Left kidney (tissue), 2 donors: ENCODE results near the gene DRD1. TPM values are rescaled to one million over a fixed set of nuclear protein-coding genes. Genes with fewer than 3 reads are reported as not detected.
A peak's percentile ranks its signal among the peaks of the same experiment; 100 is the strongest.
"Not testable (repeated sequence)": the region's sequence is repeated elsewhere in the genome, so short reads cannot be mapped to it uniquely, and the experiment has no call there.

Experiments used
- DNase-seq: peaks from one replicate; pipeline ENCODE4 v3.0.0-alpha.2; 2013
- polyA plus RNA-seq: library from polyadenylated mRNA; unstranded; fragments of 120-200 nt; gene quantifications from one replicate; pipeline ENCODE4 v1.2.1, GENCODE V29; 2013; ENCODE audit not compliant: insufficient read length

DRD1 gene
- polyA plus RNA-seq, 1 donor, result not detected

GRCh38 chr5:175467983-175468690 lies 24.2 kb upstream of the DRD1 start:
- DNase-seq, result no peak

GRCh38 chr5:175466700-175467318 lies 22.8 kb upstream of the DRD1 start:
- DNase-seq, result no peak

GRCh38 chr5:175465282-175465681 lies 21.3 kb upstream of the DRD1 start:
- no peak for DNase-seq

GRCh38 chr5:175464942-175465233 lies 20.9 kb upstream of the DRD1 start:
- DNase-seq, result no peak

GRCh38 chr5:175464074-175464941 lies 20.3 kb upstream of the DRD1 start:
- DNase-seq, result peak; percentile 53

GRCh38 chr5:175463641-175464040 lies 19.7 kb upstream of the DRD1 start:
- no peak for DNase-seq

- DNase-seq, result no peak
Measured at GRCh38 chr5:175461370-175461769, 17.4 kb upstream of the DRD1 start.

- DNase-seq, result no peak
Measured at GRCh38 chr5:175460552-175460951, 16.6 kb upstream of the DRD1 start.

GRCh38 chr5:175460126-175460525 lies 16.1 kb upstream of the DRD1 start:
- DNase-seq, result peak; percentile 20

- no peak for DNase-seq
Measured at GRCh38 chr5:175457466-175457865, 13.5 kb upstream of the DRD1 start.

- no peak for DNase-seq
Measured at GRCh38 chr5:175456105-175456742, 12.2 kb upstream of the DRD1 start.

- not testable (repeated sequence) for DNase-seq
Measured at GRCh38 chr5:175454338-175454737, 10.4 kb upstream of the DRD1 start.

- DNase-seq, result no peak
Measured at GRCh38 chr5:175452166-175452565, 8.2 kb upstream of the DRD1 start.

- DNase-seq, result no peak
Measured at GRCh38 chr5:175448276-175448675, 4.3 kb upstream of the DRD1 start.

- DNase-seq, result no peak
Measured at GRCh38 chr5:175447571-175447970, 3.6 kb upstream of the DRD1 start.

- DNase-seq, result not testable (repeated sequence)
Measured at GRCh38 chr5:175446378-175446777, 2.4 kb upstream of the DRD1 start.

GRCh38 chr5:175444905-175445456 lies 999 bp upstream of the DRD1 start:
- no peak for DNase-seq

GRCh38 chr5:175443514-175444059 lies 395 bp downstream of the DRD1 start:
- no peak for DNase-seq

GRCh38 chr5:175438234-175438857 lies 5.6 kb downstream of the DRD1 start:
- no peak for DNase-seq

GRCh38 chr5:175436359-175436758 lies 7.6 kb downstream of the DRD1 start:
- no peak for DNase-seq

- no peak for DNase-seq
Measured at GRCh38 chr5:175434800-175435199, 9.2 kb downstream of the DRD1 start.

- no peak for DNase-seq
Measured at GRCh38 chr5:175427762-175428161, 16.2 kb downstream of the DRD1 start.
